ENCODE results near the gene PIK3R5. TPM values are rescaled to one million over a fixed set of nuclear protein-coding genes. Genes with fewer than 3 reads are reported as not detected.

PIK3R5 gene
- total RNA-seq, 1 donor from 2014 or later = 0.90 TPM

GRCh38 chr17:8904686-8905085 lies 60.8 kb downstream of the PIK3R5 start:
- H3F3A ChIP-seq (ENCODE audit: low read depth) = no peaks in the 10 kb centered on the region
- no peak overlapping the region for H2AFZ ChIP-seq (replicated peaks)
- DNase-seq (ENCODE audit: low spot score) = no peak
- H3K79me2 ChIP-seq (ENCODE audit: low read depth) = no peaks in the 10 kb centered on the region
- no peaks in the 10 kb centered on the region for H3K36me3 ChIP-seq
- no peak overlapping the region for H3K4me2 ChIP-seq
- Mint-ChIP-seq H3K27me3 (ENCODE audit: insufficient read depth, low read depth) (peaks cover 9% of the 10 kb centered on the region), H3K4me3 (no peak overlapping the region), H3K27ac (no peak overlapping the region), H3K36me3 (no peaks in the 10 kb centered on the region), H3K4me1 (peaks cover 3% of the 10 kb centered on the region), H3K9me3 (no peaks in the 10 kb centered on the region)
- H3K9ac ChIP-seq = no peak overlapping the region
- H4K20me1 ChIP-seq (ENCODE audit: low read depth) = no peaks in the 10 kb centered on the region
- no peak overlapping the region for H3K4me3 ChIP-seq
- TF ChIP-seq CTCF (IDR thresholded peaks at IDR 0.05) = no peak
- H3K4me1 ChIP-seq = no peaks in the 10 kb centered on the region
- H3K27me3 ChIP-seq = no peaks in the 10 kb centered on the region
- H3K9me3 ChIP-seq (ENCODE audit: low read depth) = no peaks in the 10 kb centered on the region
- H3K27ac ChIP-seq = no peak overlapping the region

GRCh38 chr17:8904201-8904600 lies 61.3 kb downstream of the PIK3R5 start:
- Mint-ChIP-seq H3K9me3 (no peaks in the 10 kb centered on the region), H3K4me3 (no peak overlapping the region), H3K27ac (no peak overlapping the region)

GRCh38 chr17:8900626-8901585 lies 64.6 kb downstream of the PIK3R5 start:
- H3K4me1 Mint-ChIP-seq = peaks cover 6% of the 10 kb centered on the region

More at GRCh38 chr17:8904201-8904600, 61.3 kb downstream of the PIK3R5 start:
- Histone ChIP-seq H3K4me1 (no peaks in the 10 kb centered on the region), H3F3A (ENCODE audit: low read depth) (no peaks in the 10 kb centered on the region), H3K36me3 (no peaks in the 10 kb centered on the region), H3K79me2 (ENCODE audit: low read depth) (no peaks in the 10 kb centered on the region), H3K4me2 (no peak overlapping the region), H4K20me1 (ENCODE audit: low read depth) (no peaks in the 10 kb centered on the region), H2AFZ (replicated peaks) (no peak overlapping the region), H3K4me3 (no peak overlapping the region), H3K27ac (no peak overlapping the region), H3K27me3 (no peaks in the 10 kb centered on the region), H3K9me3 (ENCODE audit: low read depth) (no peaks in the 10 kb centered on the region), H3K9ac (no peak overlapping the region)
- TF ChIP-seq CTCF (IDR thresholded peaks at IDR 0.05) (no peak), EZH2phosphoT487 (IDR thresholded peaks at IDR 0.05) (no peak), EZH2 (IDR thresholded peaks at IDR 0.05) (no peak)
- H3K27me3 Mint-ChIP-seq (ENCODE audit: insufficient read depth, low read depth) = peaks cover 9% of the 10 kb centered on the region
- DNase-seq (ENCODE audit: low spot score) = no peak
- H3K36me3 Mint-ChIP-seq = no peaks in the 10 kb centered on the region
- peaks cover 4% of the 10 kb centered on the region for H3K4me1 Mint-ChIP-seq

More at GRCh38 chr17:8900626-8901585, 64.6 kb downstream of the PIK3R5 start:
- Histone ChIP-seq H3K9me3 (ENCODE audit: low read depth) (no peaks in the 10 kb centered on the region), H3K27me3 (no peaks in the 10 kb centered on the region), H4K20me1 (ENCODE audit: low read depth) (no peaks in the 10 kb centered on the region), H3K79me2 (ENCODE audit: low read depth) (no peaks in the 10 kb centered on the region), H3K4me2 (no peak overlapping the region), H3K36me3 (no peaks in the 10 kb centered on the region), H3K27ac (no peak overlapping the region), H3K4me1 (no peaks in the 10 kb centered on the region), H2AFZ (replicated peaks) (peak overlapping the region; percentile 57), H3K9ac (no peak overlapping the region), H3F3A (ENCODE audit: low read depth) (no peaks in the 10 kb centered on the region), H3K4me3 (no peak overlapping the region)
- TF ChIP-seq EZH2phosphoT487 (IDR thresholded peaks at IDR 0.05) = no peak
- no peak for TF ChIP-seq EZH2 (IDR thresholded peaks at IDR 0.05)
- no peak for TF ChIP-seq CTCF (IDR thresholded peaks at IDR 0.05)
- no peak for DNase-seq (ENCODE audit: low spot score)
- Mint-ChIP-seq H3K9me3 (no peaks in the 10 kb centered on the region), H3K36me3 (no peaks in the 10 kb centered on the region), H3K27me3 (ENCODE audit: insufficient read depth, low read depth) (peaks cover 12% of the 10 kb centered on the region), H3K27ac (no peak overlapping the region), H3K4me3 (no peak overlapping the region)
